Esophagus squamous epithelium (tissue), 5 donors: ENCODE results near the gene MED17. TPM values are rescaled to one million over a fixed set of nuclear protein-coding genes. Genes with fewer than 3 reads are reported as not detected.
"Not testable (repeated sequence)": the region's sequence is repeated elsewhere in the genome, so short reads cannot be mapped to it uniquely, and the experiment has no call there.

Source experiments
- DNase-seq: peaks from one replicate; lab custom pipeline; 2025; lab: John Stamatoyannopoulos, UW
- H3K27ac ChIP-seq, 4 donors: fragments of 200-600 bp; sonication (generic); one replicate each; pipeline ENCODE4 v1.5.1; 2016 to 2019; ENCODE audit warnings: mild to moderate bottlenecking in 1 of 4
- H3K27me3 ChIP-seq, 4 donors: fragments of 200-600 bp; sonication (generic); 1 replicate in 3 of 4; 2 replicates in 1 of 4; pipeline versions ENCODE4 v1.5.1 to v1.6.0; 2017 to 2021; ENCODE audit warnings: antibody characterized with exemption in 1 of 4
- H3K36me3 ChIP-seq, 3 donors: fragments of 200-600 bp; sonication (generic); one replicate each; pipeline ENCODE4 v1.5.1; 2016 to 2019
- H3K4me1 ChIP-seq, 3 donors: fragments of 200-600 bp; sonication (generic); one replicate each; pipeline ENCODE4 v1.5.1; 2017 to 2019
- H3K4me3 ChIP-seq, 4 donors: fragments of 200-600 bp; sonication (generic); 1 replicate in 3 of 4; 2 replicates in 1 of 4; pipeline ENCODE4 v1.5.1; 2016 to 2019; ENCODE audit warnings: mild to moderate bottlenecking in 2 of 4, moderate library complexity in 1 of 4
- H3K9me3 ChIP-seq, 3 donors: fragments of 200-600 bp; sonication (generic); one replicate each; pipeline ENCODE4 v1.5.1; 2016 to 2019
- POLR2A ChIP-seq, 4 donors: fragments of 450-650 bp; IDR thresholded peaks; one replicate each; pipeline ENCODE4 v1.6.1; 2017; ENCODE audit warnings: antibody characterized with exemption in 4 of 4, mild to moderate bottlenecking in 4 of 4, moderate library complexity in 3 of 4
- WGBS, 2 donors: methylation state at CpG; one replicate each; pipeline ENCODE4 v1.1.5; 2018; 5-methylcytosine and 5-hydroxymethylcytosine counted together
- intact Hi-C: fragments of 100-400 bp; cut with DNase I; formaldehyde crosslinking; loops from one replicate; pipeline ENCODE4 v1.15.0; 2022
- total RNA-seq, 4 donors: library from RNA; depleted of rRNA; stranded (reverse); fragments of >200 nt; gene quantifications; one replicate each; pipeline ENCODE4 v1.1.0, GENCODE V29; 2016
- TF ChIP-seq, protein P1 (sequence below), 6 experiments: fragments of 450-650 bp in 4 of 6; fragments of 200-600 bp in 2 of 6; sonication (generic) in 2 of 6; IDR thresholded peaks; one replicate each; pipeline ENCODE4 v1.5.1; 2016 to 2019; ENCODE audit warnings: antibody characterized with exemption in 6 of 6, mild to moderate bottlenecking in 4 of 6, moderate library complexity in 4 of 6
- donor health status: DM: yes; HTN: yes; CAD: no.

Gene MED17
- total RNA-seq, 4 donors from 2014 or later, result 11.3 to 25.9 (median 17.1) TPM

DNA sequence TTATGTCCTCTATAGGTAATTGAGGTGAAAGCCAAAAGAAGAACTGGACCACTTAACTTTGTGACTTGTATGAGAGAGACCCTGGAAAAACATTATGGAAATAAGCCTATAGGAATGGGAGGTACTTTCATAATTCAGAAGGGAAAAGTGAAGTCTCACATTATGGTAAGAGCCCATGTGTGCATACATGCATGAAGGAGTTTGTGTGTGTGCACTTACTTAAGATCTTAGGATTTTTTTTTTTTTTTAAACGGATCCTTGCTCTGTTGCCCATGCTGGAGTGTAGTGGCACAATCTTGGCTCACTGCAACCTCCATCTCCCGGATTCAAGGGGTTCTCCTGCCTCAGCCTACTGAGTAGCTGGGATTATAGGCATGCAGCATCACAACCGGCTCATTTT is 26.8 kb upstream of the MED17 start:
- no peak overlapping the region for H3K4me3 ChIP-seq
- H3K4me1 ChIP-seq, result no peaks in the 10 kb centered on the region
- no peak overlapping the region for H3K27ac ChIP-seq
- H3K36me3 ChIP-seq, result peaks cover 7 to 96% (median 16%) of the 10 kb centered on the region in 3 donors
- no peak for TF ChIP-seq POLR2A (IDR thresholded peaks at IDR 0.05)
- TF ChIP-seq, protein P1, sequence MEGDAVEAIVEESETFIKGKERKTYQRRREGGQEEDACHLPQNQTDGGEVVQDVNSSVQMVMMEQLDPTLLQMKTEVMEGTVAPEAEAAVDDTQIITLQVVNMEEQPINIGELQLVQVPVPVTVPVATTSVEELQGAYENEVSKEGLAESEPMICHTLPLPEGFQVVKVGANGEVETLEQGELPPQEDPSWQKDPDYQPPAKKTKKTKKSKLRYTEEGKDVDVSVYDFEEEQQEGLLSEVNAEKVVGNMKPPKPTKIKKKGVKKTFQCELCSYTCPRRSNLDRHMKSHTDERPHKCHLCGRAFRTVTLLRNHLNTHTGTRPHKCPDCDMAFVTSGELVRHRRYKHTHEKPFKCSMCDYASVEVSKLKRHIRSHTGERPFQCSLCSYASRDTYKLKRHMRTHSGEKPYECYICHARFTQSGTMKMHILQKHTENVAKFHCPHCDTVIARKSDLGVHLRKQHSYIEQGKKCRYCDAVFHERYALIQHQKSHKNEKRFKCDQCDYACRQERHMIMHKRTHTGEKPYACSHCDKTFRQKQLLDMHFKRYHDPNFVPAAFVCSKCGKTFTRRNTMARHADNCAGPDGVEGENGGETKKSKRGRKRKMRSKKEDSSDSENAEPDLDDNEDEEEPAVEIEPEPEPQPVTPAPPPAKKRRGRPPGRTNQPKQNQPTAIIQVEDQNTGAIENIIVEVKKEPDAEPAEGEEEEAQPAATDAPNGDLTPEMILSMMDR (IDR thresholded peaks at IDR 0.05), result no peak
- DNase-seq, result no peak
- no peaks in the 10 kb centered on the region for H3K9me3 ChIP-seq
- intact Hi-C loops, result no loop called here
- WGBS, 2 donors, result 75 to 88% methylated on average over 2 to 3 of the region's 3 CpGs
- H3K27me3 ChIP-seq, result no peaks in the 10 kb centered on the region

DNA sequence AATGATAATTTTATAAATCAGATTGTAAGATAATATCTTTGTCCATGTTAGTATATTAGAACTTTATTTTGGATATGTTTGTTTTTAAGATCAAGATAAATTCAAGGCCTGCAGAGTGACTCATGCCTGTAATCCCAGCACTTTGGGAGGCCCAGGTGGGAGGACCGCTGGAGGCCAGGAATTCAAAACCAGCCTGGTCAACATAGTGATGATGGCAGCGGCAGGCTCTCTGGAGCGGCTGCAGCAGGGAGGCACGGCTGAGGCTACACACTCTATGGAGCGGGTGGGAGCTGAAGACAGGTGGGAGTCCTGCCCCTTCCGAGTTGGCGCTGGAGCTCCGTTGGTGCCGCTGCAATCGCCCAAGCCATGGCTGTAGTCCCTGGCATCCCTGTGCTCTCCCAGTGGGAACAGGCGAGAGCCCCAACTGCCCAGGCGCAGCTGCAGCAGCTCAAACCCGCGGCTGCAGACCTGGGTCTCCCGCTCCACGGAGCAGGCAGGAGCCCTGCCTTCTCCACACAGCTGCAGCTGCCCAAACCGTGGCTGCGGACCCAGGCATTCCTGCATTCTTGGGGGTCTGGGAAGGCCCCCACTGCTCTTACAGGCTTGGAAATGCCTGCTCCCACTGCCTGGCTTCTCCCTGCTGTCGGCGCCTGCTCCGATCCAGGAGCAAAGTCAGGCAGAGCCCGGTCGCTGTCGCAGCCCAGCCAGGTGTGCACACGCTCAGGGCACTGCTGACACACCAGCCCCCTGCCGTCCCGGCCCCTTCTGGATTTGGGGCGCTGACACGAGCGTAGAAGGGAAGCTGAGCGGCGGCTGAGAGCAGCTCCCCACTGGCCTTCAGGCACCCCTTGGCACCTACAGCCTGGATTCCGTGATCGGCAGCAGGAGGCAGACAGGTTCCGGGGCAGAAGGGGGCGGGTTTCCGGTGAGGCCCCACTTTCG is 25.9 kb upstream of the MED17 start:
- Histone ChIP-seq H3K4me3 (no peak overlapping the region), H3K36me3 (peaks cover 7 to 97% (median 16%) of the 10 kb centered on the region in 3 donors), H3K27me3 (no peaks in the 10 kb centered on the region), H3K4me1 (no peaks in the 10 kb centered on the region), H3K9me3 (no peaks in the 10 kb centered on the region), H3K27ac (no peak overlapping the region)
- no peak for DNase-seq
- intact Hi-C loops, result no loop called here
- 98 to 100% methylated on average over 11 to 12 of the region's 38 CpGs for WGBS, 2 donors
- no peak for TF ChIP-seq POLR2A (IDR thresholded peaks at IDR 0.05)
- TF ChIP-seq, protein P1 (IDR thresholded peaks at IDR 0.05), result no peak

DNA sequence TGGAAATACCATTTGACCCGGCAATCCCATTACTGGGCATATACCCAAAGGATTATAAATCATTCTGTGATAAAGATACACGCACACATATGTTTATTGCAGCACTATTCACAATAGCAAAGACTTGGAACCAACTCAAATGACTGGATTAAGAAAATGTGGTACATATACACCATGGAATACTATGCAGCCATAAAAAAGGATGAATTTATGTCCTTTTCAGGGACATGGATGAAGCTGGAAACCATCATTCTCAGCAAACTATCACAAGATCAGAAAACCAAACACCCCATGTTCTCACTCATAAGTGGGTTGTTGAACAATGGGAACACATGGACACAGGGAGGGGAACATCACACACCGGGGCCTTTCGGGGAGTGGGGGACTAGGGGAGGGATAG is 25.0 kb upstream of the MED17 start:
- H3K27ac ChIP-seq, H3K9me3 ChIP-seq, DNase-seq, H3K4me3 ChIP-seq, H3K27me3 ChIP-seq, H3K4me1 ChIP-seq, intact Hi-C loops: not testable (repeated sequence)
- peaks cover 7 to 97% (median 16%) of the 10 kb centered on the region in 3 donors for H3K36me3 ChIP-seq
- 87 to 92% methylated on average over 4 of the region's 4 CpGs for WGBS, 2 donors

DNA sequence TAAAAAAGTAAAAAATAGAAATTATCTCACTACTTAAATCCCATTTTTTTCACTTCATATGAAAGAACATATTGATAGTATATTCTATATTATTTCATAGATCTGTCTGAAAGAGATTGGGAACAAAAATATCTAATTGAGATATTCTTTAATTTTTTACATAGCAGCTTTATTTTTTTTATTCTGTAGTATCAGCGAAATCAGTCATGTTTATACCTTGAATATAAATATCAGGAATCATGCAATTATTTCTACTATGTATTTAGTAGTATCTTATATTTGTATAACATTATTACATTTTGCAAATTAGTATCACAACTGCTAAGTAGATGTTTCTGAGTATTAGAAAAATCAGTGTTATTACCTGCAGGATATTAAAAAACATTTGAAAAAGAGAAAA is 22.2 kb upstream of the MED17 start:
- Histone ChIP-seq H3K36me3 (peaks cover 7 to 81% (median 10%) of the 10 kb centered on the region in 3 donors), H3K27me3 (no peaks in the 10 kb centered on the region), H3K4me3 (no peak overlapping the region), H3K27ac (no peak overlapping the region), H3K9me3 (no peaks in the 10 kb centered on the region), H3K4me1 (no peaks in the 10 kb centered on the region)
- TF ChIP-seq, protein P1 (IDR thresholded peaks at IDR 0.05), result no peak
- no peak for TF ChIP-seq POLR2A (IDR thresholded peaks at IDR 0.05)
- 89 to 95% methylated on average over 1 of the region's 1 CpG for WGBS, 2 donors
- intact Hi-C loops, result no loop called here
- DNase-seq, result no peak

DNA sequence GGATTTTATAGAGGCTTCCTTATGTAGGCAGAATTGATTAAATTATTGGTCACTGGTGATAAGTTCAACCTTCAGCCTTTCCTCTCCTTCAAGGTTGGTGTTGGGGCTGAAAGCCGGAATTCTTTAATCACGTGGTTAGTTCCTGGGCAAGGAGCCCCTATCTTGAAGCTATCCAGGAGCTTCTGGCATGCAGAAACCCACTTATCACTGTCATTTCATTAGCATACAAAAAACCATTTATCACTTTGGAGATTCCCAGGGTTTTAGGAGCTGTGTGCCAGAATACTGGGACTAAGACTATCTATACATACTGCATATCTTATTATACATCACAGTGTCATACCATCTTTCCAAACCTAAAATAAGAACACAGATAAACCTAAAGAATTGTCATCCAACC is 18.5 kb upstream of the MED17 start:
- intact Hi-C loops, result no loop called here
- Histone ChIP-seq H3K36me3 (peaks cover 0 to 45% (median 0%) of the 10 kb centered on the region in 3 donors), H3K27me3 (no peaks in the 10 kb centered on the region), H3K27ac (no peak overlapping the region), H3K4me3 (no peak overlapping the region), H3K9me3 (no peaks in the 10 kb centered on the region), H3K4me1 (no peaks in the 10 kb centered on the region)
- TF ChIP-seq, protein P1 (IDR thresholded peaks at IDR 0.05), result no peak
- TF ChIP-seq POLR2A (IDR thresholded peaks at IDR 0.05), result no peak
- DNase-seq, result no peak
- WGBS, 2 donors, result 68 to 83% methylated on average over 2 of the region's 2 CpGs
